Heart left ventricle (tissue), 13 donors: ENCODE data around the gene LRRTM4.

ENCODE experiments used
- CTCF ChIP-seq, 12 donors: fragments of 200-600 bp; sonication (generic) in 4 of 12; IDR thresholded peaks; one replicate each; pipeline versions ENCODE4 v1.5.0 to v1.8.0; 2018 to 2022; ENCODE audit warnings: antibody characterized with exemption in 12 of 12, mild to moderate bottlenecking in 5 of 12
- POLR2A ChIP-seq, 2 donors: fragments of 450-650 bp; IDR thresholded peaks; one replicate each; pipeline ENCODE4 v1.6.1; 2017; ENCODE audit warnings: antibody characterized with exemption in 2 of 2, mild to moderate bottlenecking in 2 of 2, moderate library complexity in 2 of 2
- donor health status: ischemic (EF 13 %, LVEDD 7.1; RV severe dilation, severe dysfunction).
- donor health status: DM: no; HTN: yes; CAD: no.
- donor health status: DM: no; HTN: no; CAD: no.
- donor health status: ischemic (EF 25% LVEDD 6.9; RV normal size, moderate dysfunction).
- donor health status: ischemic (EF 25% LVEDD 5.7; RV mildly dilated, moderate dysfunction).
- donor health status: ischemic (EF 35%, LVEDD 5.7; RV mildly dilated, moderate dysfunction).
- donor health status: nonischemic (EF 11% LVEDD 7.7; RV severe dilation, severe dysfunction).
- donor health status: DM: yes; HTN: yes; CAD: no.
- donor health status: PGD.
- donor health status: ischemic (EF 29% LVEDD 5.4; RV normal size, mild dysfunction).
- donor health status: nonischemic (EF 23%, LVEDD 6.1; RV moderate dilation, normal function).

- TF ChIP-seq CTCF (IDR thresholded peaks at IDR 0.05) (no peak), POLR2A (IDR thresholded peaks at IDR 0.05) (no peak)
These were observed 366.7 kb downstream of the LRRTM4 start for GRCh38 chr2:77155511-77155910.
